GM18951 (cell line): ENCODE results near the gene PDE8B.
"Not testable (repeated sequence)": the region's sequence is repeated elsewhere in the genome, so short reads cannot be mapped to it uniquely, and the experiment has no call there.

Experiments used
- POLR2A ChIP-seq: IDR thresholded peaks from 4 replicates; pipeline ENCODE4 v1.6.1; 2011; ENCODE audit warnings: mild to moderate bottlenecking; ENCODE audit not compliant: insufficient read length, insufficient read depth; ENCODE audit errors: extremely low read depth
- in situ Hi-C: fragments of 300-500 bp; cut with MboI; formaldehyde crosslinking; loops from one replicate; pipeline ENCODE4 v1.12.0; 2022; ENCODE audit warnings: low sequenced_read_pairs, mixed read lengths, inconsistent platforms; ENCODE audit not compliant: unreplicated experiment

PDE8B gene

GRCh38 chr5:77366717-77367500 is 156.4 kb downstream of the PDE8B start:
- TF ChIP-seq POLR2A, result no peak
- in situ Hi-C loops, result no loop called here

- in situ Hi-C loops, result no loop called here
- no peak for TF ChIP-seq POLR2A
These were observed 157.3 kb downstream of the PDE8B start for GRCh38 chr5:77367741-77368140.

- TF ChIP-seq POLR2A, result no peak
- in situ Hi-C loops, result no loop called here
These were observed 157.9 kb downstream of the PDE8B start for GRCh38 chr5:77368367-77368766.

GRCh38 chr5:77369566-77369965 is 159.1 kb downstream of the PDE8B start:
- in situ Hi-C loops, result no loop called here
- no peak for TF ChIP-seq POLR2A

GRCh38 chr5:77374686-77375085 is 164.2 kb downstream of the PDE8B start:
- in situ Hi-C loops, result no loop called here
- TF ChIP-seq POLR2A, result no peak

GRCh38 chr5:77376609-77377300 is 166.3 kb downstream of the PDE8B start:
- in situ Hi-C loops, result no loop called here

GRCh38 chr5:77379558-77380061 is 169.1 kb downstream of the PDE8B start:
- TF ChIP-seq POLR2A, result no peak
- in situ Hi-C loops, result no loop called here

More at GRCh38 chr5:77376609-77377300, 166.3 kb downstream of the PDE8B start:
- TF ChIP-seq POLR2A, result no peak

GRCh38 chr5:77380636-77381035 is 170.2 kb downstream of the PDE8B start:
- TF ChIP-seq POLR2A, result no peak
- in situ Hi-C loops, result no loop called here

- in situ Hi-C loops, result not testable (repeated sequence)
These were observed 172.9 kb downstream of the PDE8B start for GRCh38 chr5:77383336-77383735.

- in situ Hi-C loops, result not testable (repeated sequence)
These were observed 175.9 kb downstream of the PDE8B start for GRCh38 chr5:77386340-77386739.

- no peak for TF ChIP-seq POLR2A
- in situ Hi-C loops, result no loop called here
These were observed 179.3 kb downstream of the PDE8B start for GRCh38 chr5:77389746-77390145.

GRCh38 chr5:77390221-77390620 is 179.7 kb downstream of the PDE8B start:
- in situ Hi-C loops, result no loop called here
- no peak for TF ChIP-seq POLR2A

GRCh38 chr5:77390795-77391194 is 180.3 kb downstream of the PDE8B start:
- TF ChIP-seq POLR2A, result no peak
- in situ Hi-C loops, result no loop called here

GRCh38 chr5:77391240-77391765 is 180.8 kb downstream of the PDE8B start:
- in situ Hi-C loops, result no loop called here
- TF ChIP-seq POLR2A, result no peak

- no peak for TF ChIP-seq POLR2A
- in situ Hi-C loops, result no loop called here
These were observed 183.7 kb downstream of the PDE8B start for GRCh38 chr5:77394064-77394715.
